Mucosa of stomach (tissue), 1 donor: ENCODE measurements around the gene SIX5.
A peak's percentile ranks its signal among the peaks of the same experiment; 100 is the strongest.

Experiments used
- H3K27me3 ChIP-seq: one replicate; pipeline ENCODE4 v1.7.0; 2013; ENCODE audit warnings: mild to moderate bottlenecking, low read length; ENCODE audit not compliant: control insufficient read depth, insufficient read depth
- H3K36me3 ChIP-seq: one replicate; pipeline ENCODE4 v1.7.0; 2013; ENCODE audit warnings: low read length; ENCODE audit not compliant: control insufficient read depth, insufficient read depth
- H3K4me1 ChIP-seq: one replicate; pipeline ENCODE4 v1.7.0; 2013; ENCODE audit warnings: mild to moderate bottlenecking, low read length; ENCODE audit not compliant: control insufficient read depth, insufficient read depth
- H3K4me3 ChIP-seq: one replicate; pipeline ENCODE4 v1.7.0; 2013; ENCODE audit warnings: low read length
- H3K9ac ChIP-seq: one replicate; pipeline ENCODE4 v1.7.0; 2013; ENCODE audit warnings: mild to moderate bottlenecking, low read length, moderate library complexity
- H3K9me3 ChIP-seq: one replicate; pipeline ENCODE4 v1.7.0; 2013; ENCODE audit warnings: mild to moderate bottlenecking, low read length, moderate library complexity; ENCODE audit not compliant: control insufficient read depth
- donor health status: Pancreatic carcinoma.

The SIX5 gene

GRCh38 chr19:45790942-45791341 is 21.9 kb upstream of the SIX5 start:
- H3K9ac ChIP-seq, result no peak overlapping the region
- peaks cover 12% of the 10 kb centered on the region for H3K4me1 ChIP-seq
- H3K4me3 ChIP-seq, result no peak overlapping the region
- no peaks in the 10 kb centered on the region for H3K9me3 ChIP-seq
- H3K36me3 ChIP-seq, result no peaks in the 10 kb centered on the region
- no peaks in the 10 kb centered on the region for H3K27me3 ChIP-seq

GRCh38 chr19:45789035-45789786 is 20.2 kb upstream of the SIX5 start:
- H3K36me3 ChIP-seq, result no peaks in the 10 kb centered on the region

GRCh38 chr19:45786533-45786894 is 17.5 kb upstream of the SIX5 start:
- Histone ChIP-seq H3K4me3 (no peak overlapping the region), H3K9ac (no peak overlapping the region), H3K9me3 (no peaks in the 10 kb centered on the region), H3K4me1 (peaks cover 13% of the 10 kb centered on the region), H3K27me3 (peaks cover 2% of the 10 kb centered on the region), H3K36me3 (no peaks in the 10 kb centered on the region)

More at GRCh38 chr19:45789035-45789786, 20.2 kb upstream of the SIX5 start:
- no peaks in the 10 kb centered on the region for H3K27me3 ChIP-seq
- H3K4me1 ChIP-seq, result peaks cover 12% of the 10 kb centered on the region
- no peak overlapping the region for H3K9ac ChIP-seq
- no peaks in the 10 kb centered on the region for H3K9me3 ChIP-seq
- no peak overlapping the region for H3K4me3 ChIP-seq

GRCh38 chr19:45785781-45786532 is 16.9 kb upstream of the SIX5 start:
- no peaks in the 10 kb centered on the region for H3K36me3 ChIP-seq
- H3K27me3 ChIP-seq, result peaks cover 5% of the 10 kb centered on the region
- peaks cover 13% of the 10 kb centered on the region for H3K4me1 ChIP-seq
- H3K9ac ChIP-seq, result no peak overlapping the region
- H3K4me3 ChIP-seq, result no peak overlapping the region
- no peaks in the 10 kb centered on the region for H3K9me3 ChIP-seq

- H3K4me1 ChIP-seq, result peaks cover 21% of the 10 kb centered on the region
- H3K36me3 ChIP-seq, result no peaks in the 10 kb centered on the region
- no peak overlapping the region for H3K9ac ChIP-seq
- H3K4me3 ChIP-seq, result no peak overlapping the region
- H3K27me3 ChIP-seq, result peaks cover 9% of the 10 kb centered on the region
- no peaks in the 10 kb centered on the region for H3K9me3 ChIP-seq
Measured at GRCh38 chr19:45785097-45785496, 16.0 kb upstream of the SIX5 start.

GRCh38 chr19:45784096-45784495 is 15.0 kb upstream of the SIX5 start:
- no peaks in the 10 kb centered on the region for H3K9me3 ChIP-seq
- peaks cover 30% of the 10 kb centered on the region for H3K4me1 ChIP-seq
- H3K9ac ChIP-seq, result no peak overlapping the region
- no peaks in the 10 kb centered on the region for H3K36me3 ChIP-seq
- H3K27me3 ChIP-seq, result peaks cover 9% of the 10 kb centered on the region
- H3K4me3 ChIP-seq, result no peak overlapping the region

- Histone ChIP-seq H3K4me1 (peaks cover 40% of the 10 kb centered on the region), H3K36me3 (no peaks in the 10 kb centered on the region), H3K9me3 (no peaks in the 10 kb centered on the region), H3K27me3 (peaks cover 9% of the 10 kb centered on the region), H3K9ac (peak overlapping the region; percentile 22), H3K4me3 (no peak overlapping the region)
Measured at GRCh38 chr19:45782820-45783785, 14.1 kb upstream of the SIX5 start.

GRCh38 chr19:45782162-45782691 is 13.2 kb upstream of the SIX5 start, which contains the start of gene DMPK:
DMPK (minus strand) TSS chr19:45782490; CDS start chr19:45782352, 138 bp downstream.
- H3K4me3 ChIP-seq, result no peak within 1 kb of the TSS
- H3K4me1 ChIP-seq, result peaks cover 40% of the 10 kb centered on the region
- H3K27me3 ChIP-seq, result peaks cover 14% of the 10 kb centered on the region
- peaks cover 9% of the 10 kb centered on the region for H3K36me3 ChIP-seq
- H3K9me3 ChIP-seq, result no peaks in the 10 kb centered on the region
- H3K9ac ChIP-seq, result peak within 1 kb of the TSS; percentile 34

- Histone ChIP-seq H3K27me3 (peaks cover 14% of the 10 kb centered on the region), H3K4me1 (peaks cover 40% of the 10 kb centered on the region), H3K36me3 (peaks cover 16% of the 10 kb centered on the region), H3K4me3 (no peak overlapping the region), H3K9ac (peak overlapping the region; percentile 34), H3K9me3 (no peaks in the 10 kb centered on the region)
Measured at GRCh38 chr19:45781214-45782161, 12.4 kb upstream of the SIX5 start.

- Histone ChIP-seq H3K27me3 (peaks cover 14% of the 10 kb centered on the region), H3K36me3 (peaks cover 17% of the 10 kb centered on the region), H3K4me1 (peaks cover 40% of the 10 kb centered on the region), H3K4me3 (no peak overlapping the region), H3K9me3 (no peaks in the 10 kb centered on the region), H3K9ac (peak overlapping the region; percentile 34)
Measured at GRCh38 chr19:45780448-45781213, 11.6 kb upstream of the SIX5 start.
